Measurements from ENCODE around the gene AGAP1. TPM values are rescaled to one million over a fixed set of nuclear protein-coding genes. Genes with fewer than 3 reads are reported as not detected.

AGAP1 gene
- polyA plus RNA-seq, 3 donors from 2014 or later: 0.18 to 2.3 (median 0.21) TPM

GRCh38 chr2:235672720-235673119 lies 178.9 kb downstream of the AGAP1 start:
- DNase-seq: no peak
- Mint-ChIP-seq H3K4me1 (peaks cover 46 to 62% of the 10 kb centered on the region in 2 donors), H3K36me3 (peaks cover 0 to 6% (median 0%) of the 10 kb centered on the region in 3 donors), H3K27me3 (ENCODE audit: low read depth in 3 of 3) (peaks cover 8 to 12% (median 9%) of the 10 kb centered on the region in 3 donors), H3K27ac (peak overlapping the region in 4 of 6 donors; percentile 14 to 76 (median 46)), H3K4me3 (peak overlapping the region; percentile 85 to 90 (median 89)), H3K9me3 (no peaks in the 10 kb centered on the region)

- peaks cover 2 to 10% (median 5%) of the 10 kb centered on the region in 3 donors for H3K27me3 Mint-ChIP-seq (ENCODE audit: low read depth in 3 of 3)
- H3K27ac Mint-ChIP-seq: no peak overlapping the region
- peaks cover 0 to 9% (median 3%) of the 10 kb centered on the region in 3 donors for H3K36me3 Mint-ChIP-seq
- H3K4me1 Mint-ChIP-seq: peaks cover 40 to 58% of the 10 kb centered on the region in 2 donors
- H3K4me3 Mint-ChIP-seq: no peak overlapping the region
- no peak for DNase-seq
- no peaks in the 10 kb centered on the region for H3K9me3 Mint-ChIP-seq
Observed at GRCh38 chr2:235674146-235674545, 180.3 kb downstream of the AGAP1 start.

- DNase-seq: no peak
- Mint-ChIP-seq H3K36me3 (peaks cover 0 to 9% (median 3%) of the 10 kb centered on the region in 3 donors), H3K9me3 (no peaks in the 10 kb centered on the region), H3K27ac (no peak overlapping the region), H3K4me3 (no peak overlapping the region), H3K4me1 (peaks cover 39 to 61% of the 10 kb centered on the region in 2 donors), H3K27me3 (ENCODE audit: low read depth in 3 of 3) (peaks cover 2 to 10% (median 5%) of the 10 kb centered on the region in 3 donors)
Observed at GRCh38 chr2:235674812-235675211, 181.0 kb downstream of the AGAP1 start.

- Mint-ChIP-seq H3K4me3 (no peak overlapping the region), H3K36me3 (peaks cover 0 to 9% (median 3%) of the 10 kb centered on the region in 3 donors), H3K27ac (peak overlapping the region in 3 of 6 donors; percentile 9 to 24 (median 18)), H3K4me1 (peaks cover 42 to 67% of the 10 kb centered on the region in 2 donors), H3K9me3 (no peaks in the 10 kb centered on the region), H3K27me3 (ENCODE audit: low read depth in 3 of 3) (peaks cover 2 to 10% (median 10%) of the 10 kb centered on the region in 3 donors)
- DNase-seq: no peak
Observed at GRCh38 chr2:235675678-235676535, 182.1 kb downstream of the AGAP1 start.

GRCh38 chr2:235676536-235676799 lies 182.6 kb downstream of the AGAP1 start:
- Mint-ChIP-seq H3K27me3 (ENCODE audit: low read depth in 3 of 3) (peaks cover under 1 to 8% (median 8%) of the 10 kb centered on the region in 3 donors), H3K27ac (peak overlapping the region in 2 of 6 donors; percentile 18 to 24), H3K9me3 (no peaks in the 10 kb centered on the region), H3K4me1 (peaks cover 44 to 64% of the 10 kb centered on the region in 2 donors), H3K4me3 (no peak overlapping the region), H3K36me3 (peaks cover 0 to 9% (median 3%) of the 10 kb centered on the region in 3 donors)
- DNase-seq: no peak

GRCh38 chr2:235677276-235677788 lies 183.5 kb downstream of the AGAP1 start:
- Mint-ChIP-seq H3K4me3 (no peak overlapping the region), H3K27me3 (ENCODE audit: low read depth in 3 of 3) (peaks cover 0 to 7% (median 5%) of the 10 kb centered on the region in 3 donors), H3K36me3 (peaks cover 0 to 9% (median 3%) of the 10 kb centered on the region in 3 donors), H3K27ac (peak overlapping the region in 1 of 6 donors; percentile 54), H3K4me1 (peaks cover 35 to 56% of the 10 kb centered on the region in 2 donors), H3K9me3 (no peaks in the 10 kb centered on the region)
- DNase-seq: no peak

GRCh38 chr2:235677937-235678336 lies 184.1 kb downstream of the AGAP1 start:
- H3K36me3 Mint-ChIP-seq: peaks cover 0 to 9% (median 3%) of the 10 kb centered on the region in 3 donors

GRCh38 chr2:235678712-235679111 lies 184.9 kb downstream of the AGAP1 start:
- Mint-ChIP-seq H3K27ac (no peak overlapping the region), H3K4me1 (peaks cover 27 to 42% of the 10 kb centered on the region in 2 donors), H3K4me3 (no peak overlapping the region), H3K9me3 (no peaks in the 10 kb centered on the region), H3K27me3 (ENCODE audit: low read depth in 3 of 3) (peaks cover 0 to 5% (median 5%) of the 10 kb centered on the region in 3 donors), H3K36me3 (peaks cover 0 to 9% (median 3%) of the 10 kb centered on the region in 3 donors)
- no peak for DNase-seq

More at GRCh38 chr2:235677937-235678336, 184.1 kb downstream of the AGAP1 start:
- H3K9me3 Mint-ChIP-seq: no peaks in the 10 kb centered on the region
- H3K27me3 Mint-ChIP-seq (ENCODE audit: low read depth in 3 of 3): peaks cover 0 to 7% (median 5%) of the 10 kb centered on the region in 3 donors
- H3K27ac Mint-ChIP-seq: peak overlapping the region in 2 of 6 donors; percentile 9 to 63
- peak overlapping the region in 1 of 5 donors; percentile 2 for H3K4me3 Mint-ChIP-seq
- no peak for DNase-seq
- H3K4me1 Mint-ChIP-seq: peaks cover 32 to 50% of the 10 kb centered on the region in 2 donors

- no peak overlapping the region for H3K4me3 Mint-ChIP-seq
- no peak for DNase-seq
- peaks cover 0 to 9% (median 3%) of the 10 kb centered on the region in 3 donors for H3K36me3 Mint-ChIP-seq
- H3K9me3 Mint-ChIP-seq: no peaks in the 10 kb centered on the region
- peak overlapping the region in 1 of 6 donors; percentile 62 for H3K27ac Mint-ChIP-seq
- peaks cover 32 to 39% of the 10 kb centered on the region in 2 donors for H3K4me1 Mint-ChIP-seq
- H3K27me3 Mint-ChIP-seq (ENCODE audit: low read depth in 3 of 3): peaks cover 0 to 5% (median 5%) of the 10 kb centered on the region in 3 donors
Observed at GRCh38 chr2:235679471-235679870, 185.6 kb downstream of the AGAP1 start.

- peak; percentile 44 to 52 (median 51) for DNase-seq
- Mint-ChIP-seq H3K27ac (peak overlapping the region; percentile 93 to 97 (median 96)), H3K36me3 (peaks cover 0 to 5% (median 4%) of the 10 kb centered on the region in 3 donors), H3K4me3 (peak overlapping the region; percentile 70 to 91 (median 84)), H3K4me1 (peaks cover 60 to 62% of the 10 kb centered on the region in 2 donors), H3K9me3 (no peaks in the 10 kb centered on the region), H3K27me3 (ENCODE audit: low read depth in 3 of 3) (peaks cover 0 to 4% (median 2%) of the 10 kb centered on the region in 3 donors)
Observed at GRCh38 chr2:235685024-235685721, 191.3 kb downstream of the AGAP1 start.

- H3K36me3 Mint-ChIP-seq: peaks cover 0 to 5% (median 4%) of the 10 kb centered on the region in 3 donors
- H3K27ac Mint-ChIP-seq: peak overlapping the region in 3 of 6 donors; percentile 37 to 88 (median 63)
- H3K27me3 Mint-ChIP-seq (ENCODE audit: low read depth in 3 of 3): peaks cover 0 to 2% (median 2%) of the 10 kb centered on the region in 3 donors
- H3K4me1 Mint-ChIP-seq: peaks cover 63 to 64% of the 10 kb centered on the region in 2 donors
- peaks cover 0 to 1% (median 0%) of the 10 kb centered on the region in 6 donors for H3K9me3 Mint-ChIP-seq
- no peak for DNase-seq
- peak overlapping the region in 4 of 5 donors; percentile 3 to 49 (median 42) for H3K4me3 Mint-ChIP-seq
Observed at GRCh38 chr2:235688511-235689426, 194.9 kb downstream of the AGAP1 start.

- no peak for DNase-seq
- H3K4me3 Mint-ChIP-seq: no peak overlapping the region
- H3K27me3 Mint-ChIP-seq (ENCODE audit: low read depth in 3 of 3): peaks cover 0 to 2% (median 2%) of the 10 kb centered on the region in 3 donors
- peak overlapping the region in 1 of 6 donors; percentile 14 for H3K27ac Mint-ChIP-seq
- peaks cover 0 to 1% (median 0%) of the 10 kb centered on the region in 6 donors for H3K9me3 Mint-ChIP-seq
- H3K4me1 Mint-ChIP-seq: peaks cover 57 to 63% of the 10 kb centered on the region in 2 donors
- H3K36me3 Mint-ChIP-seq: peaks cover 0 to 5% (median 4%) of the 10 kb centered on the region in 3 donors
Observed at GRCh38 chr2:235689427-235689853, 195.6 kb downstream of the AGAP1 start.

All from immature natural killer cell (primary cell).